ENCODE data around the gene NAA25. TPM values are rescaled to one million over a fixed set of nuclear protein-coding genes. Genes with fewer than 3 reads are reported as not detected.
"Not testable (repeated sequence)": the region's sequence is repeated elsewhere in the genome, so short reads cannot be mapped to it uniquely, and the experiment has no call there.

The NAA25 gene
- total and polyA plus RNA-seq, 3 donors from 2014 or later: 15.2 to 31.8 (median 28.2) TPM

- WGBS, 2 donors: 87 to 95% methylated on average over 2 of the region's 2 CpGs
- no peak for DNase-seq
- Histone ChIP-seq H3K27me3 (no peaks in the 10 kb centered on the region), H3K9me3 (no peaks in the 10 kb centered on the region), H3K27ac (no peak overlapping the region), H3K36me3 (ENCODE audit: low read depth, missing control alignments) (no peaks in the 10 kb centered on the region), H3K4me3 (no peak overlapping the region), H3K4me1 (peaks cover 15% of the 10 kb centered on the region)
- TF ChIP-seq POLR2A (IDR thresholded peaks at IDR 0.05) (no peak), CTCF (IDR thresholded peaks at IDR 0.05) (no peak)
- intact Hi-C loops (cut with DNase I; ENCODE audit: low total_unique reads): no loop called here
Measured at GRCh38 chr12:112063273-112063672, 45.3 kb downstream of the NAA25 start.

DNA sequence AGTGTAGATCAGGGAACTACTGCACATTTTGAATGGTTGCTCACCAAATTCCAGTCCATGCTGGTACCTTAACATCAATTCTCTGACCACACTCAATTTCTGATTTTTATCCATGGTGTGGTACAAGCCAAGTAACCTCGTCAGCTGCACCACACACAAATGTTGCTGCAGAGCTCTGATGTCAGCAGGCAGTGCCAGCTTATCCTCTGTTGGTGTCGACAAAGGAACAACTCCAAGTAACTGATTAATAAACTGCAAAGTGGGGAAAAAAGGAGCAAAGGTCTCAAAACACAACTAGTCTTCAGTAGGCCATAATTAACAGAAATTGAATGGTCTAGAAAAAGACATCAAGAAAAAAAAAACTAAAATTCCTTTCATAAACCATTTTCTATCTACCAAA, 47.4 kb downstream of the NAA25 start:
- no peak for DNase-seq
- TF ChIP-seq POLR2A (IDR thresholded peaks at IDR 0.05) (no peak), CTCF (IDR thresholded peaks at IDR 0.05) (no peak)
- intact Hi-C loops (cut with DNase I; ENCODE audit: low total_unique reads): no loop called here
- Histone ChIP-seq H3K36me3 (ENCODE audit: low read depth, missing control alignments) (no peaks in the 10 kb centered on the region), H3K9me3 (no peaks in the 10 kb centered on the region), H3K27ac (no peak overlapping the region), H3K27me3 (no peaks in the 10 kb centered on the region), H3K4me3 (no peak overlapping the region), H3K4me1 (peaks cover 13% of the 10 kb centered on the region)
- WGBS, 2 donors: 73 to 74% methylated on average over 2 of the region's 2 CpGs

DNA sequence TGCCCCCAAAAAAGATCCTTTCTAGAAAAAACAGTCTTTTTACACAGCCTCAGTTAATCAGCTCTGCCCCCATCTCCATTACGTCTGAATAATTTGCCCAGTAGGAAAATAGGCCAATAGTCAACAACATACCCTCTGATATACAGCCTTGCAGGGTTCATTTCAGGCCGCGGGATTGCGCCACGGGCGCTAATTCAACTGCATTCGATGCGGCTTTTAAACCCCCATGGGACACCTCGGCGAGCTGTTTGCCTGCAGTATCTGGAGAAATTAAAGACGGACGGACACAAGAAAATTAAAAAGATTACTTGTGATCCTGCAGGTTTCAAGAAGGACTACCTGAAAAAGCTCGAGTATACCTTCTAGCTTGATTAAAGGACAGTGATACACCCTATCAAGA, 59.2 kb downstream of the NAA25 start:
- no peaks in the 10 kb centered on the region for H3K9me3 ChIP-seq
- no peaks in the 10 kb centered on the region for H3K36me3 ChIP-seq (ENCODE audit: low read depth, missing control alignments)
- peak overlapping the region in 1 of 2 donors; percentile 50 for H3K27ac ChIP-seq
- H3K4me3 ChIP-seq: no peak overlapping the region
- no peak for DNase-seq
- H3K4me1 ChIP-seq: no peaks in the 10 kb centered on the region
- no peaks in the 10 kb centered on the region for H3K27me3 ChIP-seq
- 93% methylated on average over 13 of the region's 13 CpGs for WGBS, 2 donors
- intact Hi-C loops (cut with DNase I; ENCODE audit: low total_unique reads): no loop called here
- TF ChIP-seq POLR2A (IDR thresholded peaks at IDR 0.05) (no peak), CTCF (IDR thresholded peaks at IDR 0.05) (no peak)

GRCh38 chr12:112046003-112046402, 62.6 kb downstream of the NAA25 start:
- H3K9me3 ChIP-seq: no peaks in the 10 kb centered on the region
- intact Hi-C loops (cut with DNase I; ENCODE audit: low total_unique reads): no loop called here
- DNase-seq: no peak
- H3K36me3 ChIP-seq (ENCODE audit: low read depth, missing control alignments): no peaks in the 10 kb centered on the region
- no peaks in the 10 kb centered on the region for H3K27me3 ChIP-seq
- no peak overlapping the region for H3K4me3 ChIP-seq
- 61 to 69% methylated on average over 4 of the region's 4 CpGs for WGBS, 2 donors
- TF ChIP-seq CTCF (IDR thresholded peaks at IDR 0.05) (no peak), POLR2A (IDR thresholded peaks at IDR 0.05) (no peak)
- H3K27ac ChIP-seq: no peak overlapping the region
- no peaks in the 10 kb centered on the region for H3K4me1 ChIP-seq

DNA sequence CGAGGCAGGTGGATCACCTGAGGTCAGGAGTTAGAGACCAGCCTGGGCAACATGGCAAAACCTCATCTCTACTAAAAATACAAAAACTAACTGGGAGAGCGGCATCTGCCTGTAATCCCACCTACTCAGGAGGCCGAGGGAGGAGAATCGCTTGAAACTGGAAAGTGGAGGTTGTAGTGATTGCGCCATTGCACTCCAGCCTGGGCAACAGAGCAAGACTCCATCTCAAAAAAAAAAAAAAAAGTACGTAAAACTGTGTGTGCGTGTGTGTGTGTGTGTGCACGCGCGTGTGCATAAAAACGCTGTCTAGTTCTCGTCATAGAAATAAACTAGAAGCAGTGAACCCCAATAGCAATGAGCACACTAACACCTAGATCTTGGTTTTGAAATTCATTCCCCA, 72.0 kb downstream of the NAA25 start:
- WGBS, 2 donors: 95% methylated on average over 12 of the region's 12 CpGs
- DNase-seq; H3K9me3 ChIP-seq; H3K27me3 ChIP-seq; H3K36me3 ChIP-seq (ENCODE audit: low read depth, missing control alignments); intact Hi-C loops (cut with DNase I; ENCODE audit: low total_unique reads); H3K4me1 ChIP-seq; H3K27ac ChIP-seq; H3K4me3 ChIP-seq: not testable (repeated sequence)
